Subcutaneous adipose tissue (tissue), 4 donors: ENCODE results near the gene DPEP1. TPM values are rescaled to one million over a fixed set of nuclear protein-coding genes. Genes with fewer than 3 reads are reported as not detected.

Source experiments
- total RNA-seq, 4 donors: library from RNA; depleted of rRNA; stranded (reverse); fragments of >200 nt; gene quantifications; one replicate each; pipeline ENCODE4 v1.1.0, GENCODE V29; 2016
- TF ChIP-seq, protein P1 (sequence below): fragments of 450-650 bp; IDR thresholded peaks from one replicate; pipeline ENCODE4 v1.5.1; 2016; ENCODE audit warnings: low read depth, mild to moderate bottlenecking, control low read depth, antibody characterized with exemption, moderate library complexity

Gene DPEP1
- total RNA-seq, 4 donors from 2014 or later = 2.3 TPM; not detected in 3

DNA sequence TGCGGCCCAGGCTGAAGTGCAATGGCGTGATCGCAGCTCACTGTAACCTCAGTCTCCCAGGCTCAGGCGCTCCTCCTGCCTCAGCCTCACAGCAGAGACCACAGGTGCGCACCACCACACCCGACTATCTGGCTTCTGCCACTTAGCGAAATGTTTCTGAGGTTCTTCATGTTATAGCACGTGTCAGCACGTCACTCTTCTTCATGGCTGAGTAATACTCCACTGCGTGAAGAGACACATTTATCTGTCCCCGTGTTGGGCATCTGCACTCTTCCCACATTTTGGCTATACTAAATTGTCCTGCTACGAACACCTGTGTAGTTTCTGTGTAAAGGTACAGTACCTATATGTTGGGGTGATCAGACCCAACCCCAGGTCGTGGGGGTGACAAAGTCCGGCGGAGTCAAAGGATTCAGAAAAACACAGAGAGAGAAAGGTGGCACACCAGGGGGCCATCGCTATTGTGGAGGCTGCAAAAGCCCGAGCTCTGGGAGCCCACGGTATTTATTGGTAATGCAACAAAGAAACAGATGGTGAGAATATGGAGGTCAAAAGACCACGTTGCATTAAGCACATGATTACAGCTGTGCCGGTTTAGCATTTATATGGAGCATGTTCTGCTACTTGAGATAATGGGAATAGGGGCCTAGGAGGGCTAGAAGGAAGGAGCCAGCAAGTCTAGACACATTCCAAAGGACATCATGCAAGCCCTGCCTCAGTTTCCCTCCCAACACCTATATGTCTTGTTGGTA, 851 bp upstream of the DPEP1 start:
- TF ChIP-seq, protein P1, sequence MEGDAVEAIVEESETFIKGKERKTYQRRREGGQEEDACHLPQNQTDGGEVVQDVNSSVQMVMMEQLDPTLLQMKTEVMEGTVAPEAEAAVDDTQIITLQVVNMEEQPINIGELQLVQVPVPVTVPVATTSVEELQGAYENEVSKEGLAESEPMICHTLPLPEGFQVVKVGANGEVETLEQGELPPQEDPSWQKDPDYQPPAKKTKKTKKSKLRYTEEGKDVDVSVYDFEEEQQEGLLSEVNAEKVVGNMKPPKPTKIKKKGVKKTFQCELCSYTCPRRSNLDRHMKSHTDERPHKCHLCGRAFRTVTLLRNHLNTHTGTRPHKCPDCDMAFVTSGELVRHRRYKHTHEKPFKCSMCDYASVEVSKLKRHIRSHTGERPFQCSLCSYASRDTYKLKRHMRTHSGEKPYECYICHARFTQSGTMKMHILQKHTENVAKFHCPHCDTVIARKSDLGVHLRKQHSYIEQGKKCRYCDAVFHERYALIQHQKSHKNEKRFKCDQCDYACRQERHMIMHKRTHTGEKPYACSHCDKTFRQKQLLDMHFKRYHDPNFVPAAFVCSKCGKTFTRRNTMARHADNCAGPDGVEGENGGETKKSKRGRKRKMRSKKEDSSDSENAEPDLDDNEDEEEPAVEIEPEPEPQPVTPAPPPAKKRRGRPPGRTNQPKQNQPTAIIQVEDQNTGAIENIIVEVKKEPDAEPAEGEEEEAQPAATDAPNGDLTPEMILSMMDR = no peak

DNA sequence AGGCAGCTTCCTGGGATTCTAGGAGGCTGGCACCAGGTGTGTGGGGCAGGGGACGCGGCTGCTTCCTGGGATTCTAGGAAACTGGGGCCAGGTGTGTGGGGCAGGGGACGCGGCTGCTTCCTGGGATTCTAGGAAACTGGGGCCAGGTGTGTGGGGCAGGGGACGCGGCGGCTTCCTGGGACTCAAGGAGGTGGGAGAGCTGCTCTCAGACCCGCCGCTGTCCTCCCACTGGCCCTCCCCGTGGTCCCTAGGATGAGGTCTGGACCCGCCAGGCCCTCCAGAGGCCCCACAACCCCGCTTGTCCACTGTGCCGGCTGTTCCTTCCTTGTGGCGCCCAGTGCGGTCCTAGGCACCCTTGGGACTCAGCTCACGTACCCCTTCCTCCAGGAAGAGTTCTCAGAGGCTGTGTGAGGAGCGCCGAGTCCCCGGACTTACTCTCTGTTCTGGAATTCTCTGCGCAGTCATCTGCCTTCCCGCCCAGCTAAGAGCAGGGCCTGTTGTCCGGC, 565 bp downstream of the DPEP1 start:
- TF ChIP-seq, protein P1 = no peak

DNA sequence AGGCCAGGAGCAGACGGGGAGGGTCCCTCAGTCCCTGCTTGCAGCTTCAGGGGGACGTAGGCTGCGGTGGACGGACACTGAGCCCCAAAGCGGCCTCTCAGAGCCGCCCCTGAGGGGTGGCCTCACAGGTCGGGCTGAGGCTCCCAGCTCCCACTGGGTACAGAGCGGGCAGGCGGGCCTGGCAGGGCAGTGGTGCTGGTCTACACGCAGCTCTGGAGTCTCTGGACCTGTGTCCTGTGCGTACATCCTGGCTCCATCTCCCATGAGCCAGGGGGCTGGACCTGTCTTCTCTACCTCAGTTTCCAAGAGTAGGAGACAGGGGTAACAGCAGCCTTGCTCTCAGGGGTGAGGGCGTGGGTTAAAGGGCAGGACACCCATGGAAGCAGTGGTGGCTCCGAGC, 1.7 kb downstream of the DPEP1 start:
- TF ChIP-seq, protein P1 = no peak

DNA sequence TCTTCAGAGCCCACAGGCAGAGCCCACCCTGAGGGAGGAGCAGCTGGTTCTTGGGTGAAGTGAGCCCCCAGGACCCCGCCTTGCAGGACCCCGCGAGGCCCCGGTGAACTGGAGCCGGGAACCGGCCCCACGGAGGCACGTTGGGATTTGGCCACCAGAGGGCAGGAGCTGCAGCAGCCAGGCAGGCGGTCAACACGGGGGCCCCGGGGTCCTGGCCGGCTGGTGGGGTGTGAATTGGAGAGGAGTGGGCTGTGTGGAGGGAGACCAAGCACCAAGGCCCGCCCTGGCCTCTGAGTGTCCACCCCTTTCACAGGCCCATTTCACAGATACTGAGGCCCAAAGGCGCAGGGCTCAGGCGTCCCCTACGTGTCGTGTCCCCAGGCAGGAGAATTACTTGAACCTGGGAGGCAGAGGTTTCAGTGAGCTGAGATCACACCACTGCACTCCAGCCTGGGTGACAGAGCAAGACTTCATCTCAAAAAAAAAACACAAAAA, 2.2 kb downstream of the DPEP1 start:
- TF ChIP-seq, protein P1 = no peak

DNA sequence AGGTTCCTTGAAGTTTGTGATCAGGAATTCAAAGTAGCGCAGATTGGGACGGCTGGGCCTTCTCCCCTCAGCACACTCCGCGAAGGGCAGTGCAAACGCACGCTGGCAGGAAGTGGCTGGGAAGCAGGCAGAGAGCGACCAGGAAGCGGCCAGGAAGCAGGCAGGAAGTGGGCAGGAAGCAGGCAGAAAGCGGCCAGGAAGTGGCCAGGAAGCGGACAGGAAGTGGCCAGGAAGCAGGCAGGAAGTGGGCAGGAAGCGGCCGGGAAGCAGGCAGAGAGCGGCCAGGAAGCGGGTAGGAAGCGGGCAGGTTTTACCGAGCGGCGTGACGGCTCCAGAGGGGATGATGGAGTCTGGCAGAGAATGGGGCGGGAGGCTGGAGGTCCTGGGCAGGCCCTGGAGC, 3.2 kb downstream of the DPEP1 start:
- TF ChIP-seq, protein P1 = no peak

DNA sequence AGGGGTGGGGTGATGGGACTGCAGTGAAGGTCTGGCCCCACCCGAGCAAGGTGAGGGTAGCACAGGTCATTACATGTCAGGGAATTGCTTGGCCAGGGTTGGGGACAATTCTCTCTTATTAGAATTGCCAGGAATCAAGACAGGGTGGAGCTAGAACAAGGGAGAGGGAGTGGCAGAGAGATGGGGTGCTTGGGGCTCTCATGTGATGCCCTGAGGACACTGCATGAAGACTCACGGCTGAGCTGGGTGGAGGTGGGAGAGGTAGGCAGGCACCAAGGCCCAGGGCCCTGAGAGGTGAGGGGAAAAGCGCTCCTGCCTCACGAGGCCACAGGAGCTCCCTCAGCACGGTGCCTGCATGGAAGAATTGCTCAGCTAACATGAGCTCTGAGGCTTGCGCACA, 3.6 kb downstream of the DPEP1 start:
- TF ChIP-seq, protein P1 = no peak

DNA sequence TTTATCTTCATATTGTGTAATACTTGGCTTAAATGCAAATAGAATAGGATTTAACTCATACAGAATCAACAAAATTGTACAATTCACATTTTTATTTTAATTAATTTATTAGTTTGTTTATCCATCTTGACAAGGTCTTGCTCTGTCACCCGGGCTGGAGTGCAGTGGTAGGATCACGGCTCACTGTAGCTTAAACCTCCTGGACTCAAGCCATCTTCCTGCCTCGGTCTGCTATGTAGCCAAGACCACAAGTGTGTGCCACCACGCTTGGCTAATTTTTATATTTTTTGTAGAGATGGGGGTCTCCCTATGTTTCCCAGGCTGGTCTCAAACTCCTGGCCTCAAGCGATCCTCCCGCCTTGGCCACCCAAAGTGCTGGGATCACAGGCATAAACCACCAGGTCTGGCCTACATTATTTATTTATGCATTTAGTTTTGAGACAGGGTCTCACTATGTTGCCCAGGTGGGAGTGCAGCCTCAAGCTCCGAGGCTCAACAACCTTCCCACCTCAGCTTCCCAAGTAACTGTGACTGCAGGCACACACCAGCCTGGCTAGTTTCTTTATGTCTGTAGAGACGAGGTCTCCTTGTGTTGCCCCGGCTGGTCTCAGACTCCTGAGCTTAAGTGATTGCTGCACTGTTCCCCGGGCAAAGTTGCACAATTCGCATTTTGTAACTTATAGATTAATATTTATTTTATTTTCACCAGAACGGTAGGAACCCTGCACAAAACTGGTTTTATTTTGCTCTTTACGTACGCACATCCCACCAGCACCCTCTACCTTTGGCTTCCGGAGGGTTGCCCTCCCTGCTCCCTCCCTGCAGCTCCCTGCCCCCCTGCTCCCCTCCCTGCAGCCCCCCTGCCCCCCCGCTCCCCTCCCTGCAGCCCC, 4.9 kb downstream of the DPEP1 start:
- TF ChIP-seq, protein P1 = no peak
